ENCODE results near the gene TMEM204.

TMEM204 gene

GRCh38 chr16:1498899-1499676, 34.4 kb upstream of the TMEM204 start:
- Histone ChIP-seq H3K4me3 (ENCODE audit: low read depth, low read length) (no peak overlapping the region), H3K79me2 (peaks cover 3% of the 10 kb centered on the region), H3K36me3 (ENCODE audit: control insufficient read depth, insufficient read depth, low read length) (no peaks in the 10 kb centered on the region), H2AFZ (no peak overlapping the region), H3K4me1 (peaks cover 4% of the 10 kb centered on the region), H3K4me2 (ENCODE audit: low read length) (no peak overlapping the region), H3K9me3 (ENCODE audit: control insufficient read depth, low read length) (no peaks in the 10 kb centered on the region), H3K27me3 (ENCODE audit: control insufficient read depth, insufficient read depth, low read length) (no peaks in the 10 kb centered on the region), H3K27ac (no peak overlapping the region), H3K9ac (no peak overlapping the region)
- no peak for TF ChIP-seq CTCF (IDR thresholded peaks at IDR 0.05)

- Histone ChIP-seq H3K4me1 (no peaks in the 10 kb centered on the region), H3K27ac (no peak overlapping the region), H3K27me3 (ENCODE audit: control insufficient read depth, insufficient read depth, low read length) (no peaks in the 10 kb centered on the region), H3K9ac (no peak overlapping the region), H3K9me3 (ENCODE audit: control insufficient read depth, low read length) (no peaks in the 10 kb centered on the region), H3K36me3 (ENCODE audit: control insufficient read depth, insufficient read depth, low read length) (no peaks in the 10 kb centered on the region), H3K79me2 (peaks cover 3% of the 10 kb centered on the region), H3K4me3 (ENCODE audit: low read depth, low read length) (no peak overlapping the region), H2AFZ (no peak overlapping the region), H3K4me2 (ENCODE audit: low read length) (no peak overlapping the region)
- TF ChIP-seq CTCF (IDR thresholded peaks at IDR 0.05), result no peak
Measured at GRCh38 chr16:1499756-1500464, 33.6 kb upstream of the TMEM204 start.

- Histone ChIP-seq H3K27me3 (ENCODE audit: control insufficient read depth, insufficient read depth, low read length) (no peaks in the 10 kb centered on the region), H3K4me2 (ENCODE audit: low read length) (no peak overlapping the region), H3K79me2 (peaks cover 3% of the 10 kb centered on the region), H2AFZ (no peak overlapping the region), H3K9ac (no peak overlapping the region), H3K36me3 (ENCODE audit: control insufficient read depth, insufficient read depth, low read length) (no peaks in the 10 kb centered on the region), H3K27ac (no peak overlapping the region), H3K4me1 (no peaks in the 10 kb centered on the region), H3K4me3 (ENCODE audit: low read depth, low read length) (no peak overlapping the region), H3K9me3 (ENCODE audit: control insufficient read depth, low read length) (no peaks in the 10 kb centered on the region)
- no peak for TF ChIP-seq CTCF (IDR thresholded peaks at IDR 0.05)
Measured at GRCh38 chr16:1500465-1501150, 32.9 kb upstream of the TMEM204 start.

- TF ChIP-seq CTCF (IDR thresholded peaks at IDR 0.05), result no peak
- H3K4me3 ChIP-seq (ENCODE audit: low read depth, low read length), result no peak overlapping the region
- peaks cover 1% of the 10 kb centered on the region for H3K79me2 ChIP-seq
- H3K9ac ChIP-seq, result no peak overlapping the region
- no peaks in the 10 kb centered on the region for H3K36me3 ChIP-seq (ENCODE audit: control insufficient read depth, insufficient read depth, low read length)
- H3K27me3 ChIP-seq (ENCODE audit: control insufficient read depth, insufficient read depth, low read length), result no peaks in the 10 kb centered on the region
- H3K4me2 ChIP-seq (ENCODE audit: low read length), result no peak overlapping the region
- H3K4me1 ChIP-seq, result no peaks in the 10 kb centered on the region
- no peak overlapping the region for H2AFZ ChIP-seq
- H3K27ac ChIP-seq, result no peak overlapping the region
- H3K9me3 ChIP-seq (ENCODE audit: control insufficient read depth, low read length), result no peaks in the 10 kb centered on the region
Measured at GRCh38 chr16:1501630-1502029, 31.8 kb upstream of the TMEM204 start.

All from parathyroid adenoma (tissue), 2 donors.